ENCODE results near the gene IREB2. TPM values are rescaled to one million over a fixed set of nuclear protein-coding genes. Genes with fewer than 3 reads are reported as not detected.
"Not testable (repeated sequence)": the region's sequence is repeated elsewhere in the genome, so short reads cannot be mapped to it uniquely, and the experiment has no call there.

Gene IREB2
- total RNA-seq, 4 donors from 2014 or later, result 17.5 to 23.7 (median 19.4) TPM

GRCh38 chr15:78404125-78404524, 33.9 kb upstream of the IREB2 start:
- Histone ChIP-seq H3K36me3 (no peaks in the 10 kb centered on the region), H3K4me3 (no peak overlapping the region), H3K4me1 (no peaks in the 10 kb centered on the region), H3K27me3 (peaks cover 0 to 38% (median 2%) of the 10 kb centered on the region in 4 donors), H3K9me3 (no peaks in the 10 kb centered on the region), H3K27ac (replicated peaks in 1 of 4) (no peak overlapping the region)
- no peak for DNase-seq (ENCODE audit: extremely low spot score)
- TF ChIP-seq EP300 (IDR thresholded peaks at IDR 0.05), result no peak
- no peak for TF ChIP-seq POLR2AphosphoS5 (IDR thresholded peaks at IDR 0.05)
- TF ChIP-seq POLR2A (IDR thresholded peaks at IDR 0.05; ENCODE audit: low read depth), result no peak
- no peak for TF ChIP-seq CTCF (IDR thresholded peaks at IDR 0.05)
- intact Hi-C loops (cut with DNase I), result no loop called here
- 98% methylated on average over 3 of the region's 3 CpGs for WGBS

- DNase-seq (ENCODE audit: extremely low spot score); H3K4me3 ChIP-seq; H3K36me3 ChIP-seq; H3K9me3 ChIP-seq; intact Hi-C loops (cut with DNase I); H3K27ac ChIP-seq (replicated peaks in 1 of 4); H3K4me1 ChIP-seq: not testable (repeated sequence)
- WGBS, result 89% methylated on average over 7 of the region's 7 CpGs
- H3K27me3 ChIP-seq, result peaks cover 0 to 45% (median 2%) of the 10 kb centered on the region in 4 donors
Measured at GRCh38 chr15:78404796-78405195, 33.2 kb upstream of the IREB2 start.

- Histone ChIP-seq H3K27ac (replicated peaks in 1 of 4) (no peak overlapping the region), H3K9me3 (no peaks in the 10 kb centered on the region), H3K4me1 (no peaks in the 10 kb centered on the region), H3K4me3 (no peak overlapping the region), H3K27me3 (peaks cover 0 to 49% (median 2%) of the 10 kb centered on the region in 4 donors), H3K36me3 (no peaks in the 10 kb centered on the region)
- intact Hi-C loops (cut with DNase I), result no loop called here
- no peak for DNase-seq (ENCODE audit: extremely low spot score)
- WGBS, result no CpG with 5 or more reads among the region's 26 CpGs
- TF ChIP-seq EP300 (IDR thresholded peaks at IDR 0.05) (no peak), POLR2A (IDR thresholded peaks at IDR 0.05; ENCODE audit: low read depth) (no peak), POLR2AphosphoS5 (IDR thresholded peaks at IDR 0.05) (no peak), CTCF (IDR thresholded peaks at IDR 0.05) (no peak)
Measured at GRCh38 chr15:78405336-78405924, 32.6 kb upstream of the IREB2 start.

- Histone ChIP-seq H3K27ac (replicated peaks in 1 of 4) (no peak overlapping the region), H3K36me3 (no peaks in the 10 kb centered on the region), H3K4me1 (no peaks in the 10 kb centered on the region), H3K4me3 (no peak overlapping the region), H3K27me3 (peaks cover 0 to 49% (median 2%) of the 10 kb centered on the region in 4 donors), H3K9me3 (no peaks in the 10 kb centered on the region)
- no peak for DNase-seq (ENCODE audit: extremely low spot score)
- WGBS, result 92% methylated on average over 8 of the region's 8 CpGs
- intact Hi-C loops (cut with DNase I), result no loop called here
- TF ChIP-seq POLR2AphosphoS5 (IDR thresholded peaks at IDR 0.05), result no peak
- TF ChIP-seq EP300 (IDR thresholded peaks at IDR 0.05), result no peak
- TF ChIP-seq POLR2A (IDR thresholded peaks at IDR 0.05; ENCODE audit: low read depth), result no peak
- no peak for TF ChIP-seq CTCF (IDR thresholded peaks at IDR 0.05)
Measured at GRCh38 chr15:78406016-78406585, 31.9 kb upstream of the IREB2 start.

GRCh38 chr15:78407608-78408354, 30.2 kb upstream of the IREB2 start:
- intact Hi-C loops (cut with DNase I), result no loop called here
- no peaks in the 10 kb centered on the region for H3K4me1 ChIP-seq
- H3K27ac ChIP-seq (replicated peaks in 1 of 4), result no peak overlapping the region
- H3K9me3 ChIP-seq, result no peaks in the 10 kb centered on the region
- H3K27me3 ChIP-seq, result peaks cover 0 to 40% (median 2%) of the 10 kb centered on the region in 4 donors
- 59% methylated on average over 6 of the region's 6 CpGs for WGBS
- no peak for DNase-seq (ENCODE audit: extremely low spot score)
- no peak overlapping the region for H3K4me3 ChIP-seq
- TF ChIP-seq EP300 (IDR thresholded peaks at IDR 0.05) (no peak), POLR2A (IDR thresholded peaks at IDR 0.05; ENCODE audit: low read depth) (no peak), POLR2AphosphoS5 (IDR thresholded peaks at IDR 0.05) (no peak), CTCF (IDR thresholded peaks at IDR 0.05) (no peak)
- H3K36me3 ChIP-seq, result no peaks in the 10 kb centered on the region

Measured in esophagus muscularis mucosa (tissue), 4 donors.